Gastrocnemius medialis (tissue), 4 donors: Measurements from ENCODE around the gene IRS1. TPM values are rescaled to one million over a fixed set of nuclear protein-coding genes. Genes with fewer than 3 reads are reported as not detected.
"Not testable (repeated sequence)": the region's sequence is repeated elsewhere in the genome, so short reads cannot be mapped to it uniquely, and the experiment has no call there.

Experiments
- ATAC-seq, 2 donors: fragments of 150-250 bp; one replicate each; pipeline ENCODE4 v1.9.1; 2016
- DNase-seq, 2 donors: peaks; one replicate each; pipeline ENCODE4 v3.0.0-alpha.2; 2019
- H3K27ac ChIP-seq, 4 donors: fragments of 200-600 bp; sonication (generic); 1 replicate in 1 of 4; 2 replicates in 3 of 4; pipeline ENCODE4 v1.5.1; 2016 to 2018; ENCODE audit warnings: mild to moderate bottlenecking in 2 of 4, moderate library complexity in 1 of 4
- H3K27me3 ChIP-seq, 3 donors: fragments of 200-600 bp; sonication (generic) in 2 of 3; 1 replicate in 1 of 3; 2 replicates in 2 of 3; pipeline versions ENCODE4 v1.5.1 to v1.6.0; 2016 to 2019; ENCODE audit warnings: mild to moderate bottlenecking in 1 of 3, moderate library complexity in 1 of 3
- H3K36me3 ChIP-seq, 2 donors: fragments of 200-600 bp; sonication (generic) in 1 of 2; one replicate each; pipeline ENCODE4 v1.5.1; 2017 to 2018
- H3K4me1 ChIP-seq, 2 donors: fragments of 200-600 bp; sonication (generic) in 1 of 2; one replicate each; pipeline ENCODE4 v1.5.1; 2016 to 2017; ENCODE audit warnings: mild to moderate bottlenecking in 2 of 2
- H3K4me3 ChIP-seq, 4 donors: fragments of 200-600 bp; sonication (generic) in 3 of 4; 1 replicate in 1 of 4; 2 replicates in 3 of 4; pipeline ENCODE4 v1.5.1; 2016 to 2019; ENCODE audit warnings: mild to moderate bottlenecking in 2 of 4
- H3K9me3 ChIP-seq, 3 donors: fragments of 200-600 bp; sonication (generic) in 2 of 3; 1 replicate in 1 of 3; 2 replicates in 2 of 3; pipeline ENCODE4 v1.5.1; 2016 to 2019
- CTCF ChIP-seq, 5 experiments: fragments of 450-650 bp in 3 of 5; fragments of 200-600 bp in 2 of 5; sonication (generic) in 2 of 5; IDR thresholded peaks in 4 of 5; conservative IDR thresholded peaks in 1 of 5; 1 replicate in 4 of 5; 2 replicates in 1 of 5; pipeline ENCODE4 v1.5.1; 2016 to 2019; ENCODE audit warnings: antibody characterized with exemption in 5 of 5, mild to moderate bottlenecking in 3 of 5, moderate library complexity in 3 of 5
- POLR2A ChIP-seq, 2 donors: fragments of 450-650 bp; IDR thresholded peaks; one replicate each; pipeline ENCODE4 v1.6.1; 2017; ENCODE audit warnings: antibody characterized with exemption in 2 of 2, mild to moderate bottlenecking in 2 of 2, moderate library complexity in 2 of 2
- in situ Hi-C, 4 donors: fragments of 200-750 bp; cut with MboI; loops; one replicate each; pipeline versions ENCODE4 v1.15.0 to v1.8.0; 2017; ENCODE audit warnings: low sequenced_read_pairs in 4 of 4
- intact Hi-C: fragments of 100-400 bp; cut with DNase I; formaldehyde crosslinking; loops from one replicate; pipeline ENCODE4 v1.15.1; 2023; ENCODE audit warnings: low total_unique reads
- total RNA-seq, 4 donors: library from RNA; depleted of rRNA; stranded (reverse); fragments of >200 nt; gene quantifications; one replicate each; pipeline versions ENCODE4 v1.1.0 to v1.2.3, GENCODE V29; 2016

Gene IRS1
- total RNA-seq, 4 donors from 2014 or later = 2.2 to 71.1 (median 6.3) TPM

- Histone ChIP-seq H3K4me1 (peaks cover 25 to 39% of the 10 kb centered on the region in 2 donors), H3K9me3 (no peaks in the 10 kb centered on the region), H3K27ac (peak overlapping the region; percentile 96 to 99 (median 97)), H3K4me3 (peak overlapping the region; percentile 79 to 94 (median 90)), H3K27me3 (no peaks in the 10 kb centered on the region), H3K36me3 (no peaks in the 10 kb centered on the region)
- in situ Hi-C loops (no loop called here), intact Hi-C loops (loop anchor here (10.0 kb wide), 1 partner anchor 149 kb away; no protein-coding TSS in a partner anchor)
- TF ChIP-seq CTCF (IDR thresholded peaks at IDR 0.05 in 4 of 5, conservative IDR thresholded peaks at IDR 0.05 in 1 of 5) (no peak), POLR2A (IDR thresholded peaks at IDR 0.05) (no peak)
- peak in 1 of 2 donors; percentile 5 for DNase-seq
- ATAC-seq = peak; percentile 39 to 59
Measured at GRCh38 chr2:226835420-226835795, 35.8 kb upstream of the IRS1 start.

GRCh38 chr2:226834880-226835279, 35.3 kb upstream of the IRS1 start:
- DNase-seq, H3K9me3 ChIP-seq, H3K27me3 ChIP-seq, H3K36me3 ChIP-seq, in situ Hi-C loops, ATAC-seq: not testable (repeated sequence)
- H3K4me3 ChIP-seq = peak overlapping the region; percentile 79 to 94 (median 90)
- H3K27ac ChIP-seq = peak overlapping the region in 3 of 4 donors; percentile 97 to 99 (median 97)
- H3K4me1 ChIP-seq = peaks cover 25 to 34% of the 10 kb centered on the region in 2 donors
- intact Hi-C loops = loop anchor here (10.0 kb wide), 1 partner anchor 150 kb away; no protein-coding TSS in a partner anchor

GRCh38 chr2:226832061-226832460, 32.4 kb upstream of the IRS1 start:
- in situ Hi-C loops = no loop called here
- Histone ChIP-seq H3K36me3 (no peaks in the 10 kb centered on the region), H3K4me1 (peaks cover 20 to 28% of the 10 kb centered on the region in 2 donors), H3K27ac (no peak overlapping the region), H3K9me3 (no peaks in the 10 kb centered on the region), H3K27me3 (no peaks in the 10 kb centered on the region), H3K4me3 (no peak overlapping the region)
- TF ChIP-seq CTCF (IDR thresholded peaks at IDR 0.05 in 4 of 5, conservative IDR thresholded peaks at IDR 0.05 in 1 of 5) (no peak), POLR2A (IDR thresholded peaks at IDR 0.05) (no peak)
- no peak for DNase-seq
- intact Hi-C loops = loop anchor here (10.0 kb wide), 1 partner anchor 153 kb away; no protein-coding TSS in a partner anchor
- no peak for ATAC-seq

GRCh38 chr2:226831266-226831665, 31.6 kb upstream of the IRS1 start:
- no peak overlapping the region for H3K27ac ChIP-seq
- peaks cover 13 to 22% of the 10 kb centered on the region in 2 donors for H3K4me1 ChIP-seq
- intact Hi-C loops = loop anchor here (10.0 kb wide), 1 partner anchor 154 kb away; no protein-coding TSS in a partner anchor
- in situ Hi-C loops = no loop called here
- ATAC-seq (no peak), DNase-seq (no peak)
- H3K27me3 ChIP-seq = no peaks in the 10 kb centered on the region
- TF ChIP-seq CTCF (IDR thresholded peaks at IDR 0.05 in 4 of 5, conservative IDR thresholded peaks at IDR 0.05 in 1 of 5) = no peak
- no peak for TF ChIP-seq POLR2A (IDR thresholded peaks at IDR 0.05)
- H3K4me3 ChIP-seq = no peak overlapping the region
- H3K36me3 ChIP-seq = no peaks in the 10 kb centered on the region
- H3K9me3 ChIP-seq = no peaks in the 10 kb centered on the region

- intact Hi-C loops = loop anchor here (10.0 kb wide), 1 partner anchor 155 kb away; no protein-coding TSS in a partner anchor
Measured at GRCh38 chr2:226829721-226830631, 30.4 kb upstream of the IRS1 start.

More at GRCh38 chr2:226829721-226830631, 30.4 kb upstream of the IRS1 start:
- Histone ChIP-seq H3K27me3 (no peaks in the 10 kb centered on the region), H3K4me1 (peaks cover 13 to 18% of the 10 kb centered on the region in 2 donors), H3K36me3 (no peaks in the 10 kb centered on the region), H3K27ac (no peak overlapping the region), H3K4me3 (no peak overlapping the region), H3K9me3 (no peaks in the 10 kb centered on the region)
- in situ Hi-C loops = no loop called here
- ATAC-seq (no peak), DNase-seq (no peak)
- TF ChIP-seq CTCF (IDR thresholded peaks at IDR 0.05 in 4 of 5, conservative IDR thresholded peaks at IDR 0.05 in 1 of 5) (no peak), POLR2A (IDR thresholded peaks at IDR 0.05) (no peak)
